Measurements from ENCODE around the gene FCN2.

FCN2 gene

GRCh38 chr9:134919303-134919702, 38.7 kb downstream of the FCN2 start:
- no peak for TF ChIP-seq CTCF (IDR thresholded peaks at IDR 0.05; ENCODE audit: extremely low read depth, insufficient read depth, missing control alignments)
- in situ Hi-C loops (cut with MboI; ENCODE audit: low pct_unique_long_range_greater_than_20kb, low sequenced_read_pairs, unreplicated experiment): no loop called here
- DNase-seq (ENCODE audit: low spot score): no peak

- in situ Hi-C loops (cut with MboI; ENCODE audit: low pct_unique_long_range_greater_than_20kb, low sequenced_read_pairs, unreplicated experiment): no loop called here
- no peak for DNase-seq (ENCODE audit: low spot score)
- no peak for TF ChIP-seq CTCF (IDR thresholded peaks at IDR 0.05; ENCODE audit: extremely low read depth, insufficient read depth, missing control alignments)
Measured at GRCh38 chr9:134922066-134922931, 41.7 kb downstream of the FCN2 start.

- in situ Hi-C loops (cut with MboI; ENCODE audit: low pct_unique_long_range_greater_than_20kb, low sequenced_read_pairs, unreplicated experiment): no loop called here
- no peak for DNase-seq (ENCODE audit: low spot score)
- no peak for TF ChIP-seq CTCF (IDR thresholded peaks at IDR 0.05; ENCODE audit: extremely low read depth, insufficient read depth, missing control alignments)
Measured at GRCh38 chr9:134922932-134923240, 42.3 kb downstream of the FCN2 start.

GRCh38 chr9:134923466-134923865, 42.9 kb downstream of the FCN2 start:
- no peak for TF ChIP-seq CTCF (IDR thresholded peaks at IDR 0.05; ENCODE audit: extremely low read depth, insufficient read depth, missing control alignments)
- in situ Hi-C loops (cut with MboI; ENCODE audit: low pct_unique_long_range_greater_than_20kb, low sequenced_read_pairs, unreplicated experiment): no loop called here
- no peak for DNase-seq (ENCODE audit: low spot score)

- no peak for TF ChIP-seq CTCF (IDR thresholded peaks at IDR 0.05; ENCODE audit: extremely low read depth, insufficient read depth, missing control alignments)
- no peak for DNase-seq (ENCODE audit: low spot score)
- in situ Hi-C loops (cut with MboI; ENCODE audit: low pct_unique_long_range_greater_than_20kb, low sequenced_read_pairs, unreplicated experiment): no loop called here
Measured at GRCh38 chr9:134925011-134925511, 44.5 kb downstream of the FCN2 start.

GRCh38 chr9:134928436-134929192, 48.0 kb downstream of the FCN2 start:
- TF ChIP-seq CTCF (IDR thresholded peaks at IDR 0.05; ENCODE audit: extremely low read depth, insufficient read depth, missing control alignments): no peak
- DNase-seq (ENCODE audit: low spot score): no peak
- in situ Hi-C loops (cut with MboI; ENCODE audit: low pct_unique_long_range_greater_than_20kb, low sequenced_read_pairs, unreplicated experiment): no loop called here
